ENCODE measurements around the gene PRR36. TPM values are rescaled to one million over a fixed set of nuclear protein-coding genes. Genes with fewer than 3 reads are reported as not detected.

PRR36 gene
- total RNA-seq, 1 donor from 2014 or later = 1.0 TPM

- no peak overlapping the region for H3K4me3 ChIP-seq (ENCODE audit: low read depth, low read length)
- H3K27me3 ChIP-seq (ENCODE audit: control insufficient read depth, insufficient read depth, low read length) = peaks cover 52% of the 10 kb centered on the region
- no peaks in the 10 kb centered on the region for H3K36me3 ChIP-seq (ENCODE audit: control insufficient read depth, insufficient read depth, low read length)
- no peak for DNase-seq (ENCODE audit: low read depth)
- TF ChIP-seq CTCF (IDR thresholded peaks at IDR 0.05; ENCODE audit: insufficient read depth, low read length, poor library complexity, severe bottlenecking) = no peak
Measured at GRCh38 chr19:7864690-7865074, 9.5 kb downstream of the PRR36 start.

- no peak for TF ChIP-seq CTCF (IDR thresholded peaks at IDR 0.05; ENCODE audit: insufficient read depth, low read length, poor library complexity, severe bottlenecking)
Measured at GRCh38 chr19:7863971-7864689, 10.1 kb downstream of the PRR36 start.

GRCh38 chr19:7863157-7863970, 10.8 kb downstream of the PRR36 start:
- Histone ChIP-seq H3K4me3 (ENCODE audit: low read depth, low read length) (no peak overlapping the region), H3K27me3 (ENCODE audit: control insufficient read depth, insufficient read depth, low read length) (peaks cover 55% of the 10 kb centered on the region), H3K36me3 (ENCODE audit: control insufficient read depth, insufficient read depth, low read length) (no peaks in the 10 kb centered on the region)

More at GRCh38 chr19:7863971-7864689, 10.1 kb downstream of the PRR36 start:
- Histone ChIP-seq H3K27me3 (ENCODE audit: control insufficient read depth, insufficient read depth, low read length) (peaks cover 52% of the 10 kb centered on the region), H3K36me3 (ENCODE audit: control insufficient read depth, insufficient read depth, low read length) (no peaks in the 10 kb centered on the region), H3K4me3 (ENCODE audit: low read depth, low read length) (no peak overlapping the region)
- no peak for DNase-seq (ENCODE audit: low read depth)

GRCh38 chr19:7862413-7862951, 11.7 kb downstream of the PRR36 start:
- no peak for TF ChIP-seq CTCF (IDR thresholded peaks at IDR 0.05; ENCODE audit: insufficient read depth, low read length, poor library complexity, severe bottlenecking)
- Histone ChIP-seq H3K27me3 (ENCODE audit: control insufficient read depth, insufficient read depth, low read length) (peaks cover 64% of the 10 kb centered on the region), H3K4me3 (ENCODE audit: low read depth, low read length) (peak overlapping the region; percentile 37)

More at GRCh38 chr19:7863157-7863970, 10.8 kb downstream of the PRR36 start:
- DNase-seq (ENCODE audit: low read depth) = no peak
- TF ChIP-seq CTCF (IDR thresholded peaks at IDR 0.05; ENCODE audit: insufficient read depth, low read length, poor library complexity, severe bottlenecking) = no peak

GRCh38 chr19:7861619-7862412, 12.4 kb downstream of the PRR36 start:
- Histone ChIP-seq H3K4me3 (ENCODE audit: low read depth, low read length) (peak overlapping the region; percentile 37), H3K27me3 (ENCODE audit: control insufficient read depth, insufficient read depth, low read length) (peaks cover 70% of the 10 kb centered on the region), H3K36me3 (ENCODE audit: control insufficient read depth, insufficient read depth, low read length) (no peaks in the 10 kb centered on the region)
- DNase-seq (ENCODE audit: low read depth) = no peak
- peak; percentile 16 for TF ChIP-seq CTCF (IDR thresholded peaks at IDR 0.05; ENCODE audit: insufficient read depth, low read length, poor library complexity, severe bottlenecking)

More at GRCh38 chr19:7862413-7862951, 11.7 kb downstream of the PRR36 start:
- no peak for DNase-seq (ENCODE audit: low read depth)
- H3K36me3 ChIP-seq (ENCODE audit: control insufficient read depth, insufficient read depth, low read length) = no peaks in the 10 kb centered on the region
